ENCODE measurements around the gene WDR33. TPM values are rescaled to one million over a fixed set of nuclear protein-coding genes. Genes with fewer than 3 reads are reported as not detected.

The WDR33 gene
- 21.7 and 22.9 TPM in 2 replicates for polyA plus RNA-seq (2013)

- peak; percentile 95 to 98 for DNase-seq
Measured at GRCh38 chr2:127810619-127811396, at the start of gene WDR33. WDR33 (minus strand) TSS chr2:127811171; CDS start chr2:127770981, 40,190 bp downstream.

DNA sequence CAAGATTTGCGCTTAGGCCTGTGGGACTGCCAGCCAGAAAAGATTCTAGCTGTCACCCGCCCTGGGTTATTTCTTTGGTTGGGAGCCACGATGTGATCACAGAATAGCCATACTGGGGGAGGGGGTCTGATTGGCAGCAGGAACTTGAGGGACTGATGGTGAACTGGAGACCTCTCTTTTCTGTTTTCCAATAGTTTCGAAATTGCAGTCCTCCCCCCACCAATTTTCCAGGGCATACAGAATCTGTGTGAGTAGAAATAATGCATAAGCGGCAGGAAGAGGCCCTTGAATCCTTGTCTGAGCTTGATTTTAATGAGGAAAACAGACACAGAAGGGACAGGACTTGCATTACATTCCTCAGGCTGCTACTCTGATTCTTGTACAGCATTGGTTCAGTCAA lies 49.2 kb upstream of the WDR33 start:
- Histone ChIP-seq H3K27ac (ENCODE audit: low read depth, low read length) (no peak overlapping the region), H3K4ac (ENCODE audit: low read depth, low read length) (no peak overlapping the region), H3K18ac (ENCODE audit: low read length) (no peak overlapping the region), H3K4me1 (ENCODE audit: control insufficient read depth in 1 of 2, insufficient read depth in 2 of 2, low read length in 2 of 2) (peaks cover 11 to 14% of the 10 kb centered on the region in 2 experiments), H4K8ac (ENCODE audit: low read depth, low read length) (no peak overlapping the region), H3K9ac (ENCODE audit: low read length) (no peak overlapping the region), H3K36me3 (ENCODE audit: control insufficient read depth in 1 of 2, insufficient read depth in 2 of 2, low read length in 2 of 2) (peaks cover 19 to 20% of the 10 kb centered on the region in 2 experiments), H2AK5ac (ENCODE audit: low read length) (no peak overlapping the region), H3K79me1 (ENCODE audit: low read length) (peaks cover 5% of the 10 kb centered on the region), H3K4me2 (ENCODE audit: low read length) (no peak overlapping the region), H4K12ac (ENCODE audit: low read depth, low read length) (no peak overlapping the region), H4K91ac (ENCODE audit: low read depth, low read length) (no peak overlapping the region), H3K27me3 (ENCODE audit: insufficient read depth, low read length) (no peaks in the 10 kb centered on the region), H2BK120ac (ENCODE audit: insufficient read depth, low read length, poor library complexity) (no peak overlapping the region), H2BK12ac (ENCODE audit: low read length) (no peak overlapping the region), H2BK5ac (ENCODE audit: low read depth, low read length, poor library complexity) (no peak overlapping the region), H3K9me3 (ENCODE audit: insufficient read depth, low read depth, low read length) (peaks cover 4% of the 10 kb centered on the region), H3K4me3 (ENCODE audit: low read depth, low read length) (no peak overlapping the region), H3K23ac (ENCODE audit: low read length) (no peak overlapping the region), H3K79me2 (ENCODE audit: control insufficient read depth, insufficient read depth, low read length, poor library complexity) (peaks cover 12% of the 10 kb centered on the region), H2AFZ (ENCODE audit: insufficient read depth, low read length, poor library complexity) (no peak overlapping the region), H3K14ac (ENCODE audit: low read length) (no peak overlapping the region)
- no peak for DNase-seq
- no CpG with 5 or more reads among the region's 5 CpGs for WGBS (ENCODE audit: extremely low coverage, insufficient coverage, insufficient read length)

More at GRCh38 chr2:127810619-127811396, at the start of gene WDR33:
- Histone ChIP-seq H3K4me2 (ENCODE audit: low read length) (peak within 1 kb of the TSS; percentile 94), H4K12ac (ENCODE audit: low read depth, low read length) (peak within 1 kb of the TSS; percentile 93), H3K27me3 (ENCODE audit: insufficient read depth, low read length) (no peaks in the 10 kb centered on the region), H3K4me1 (ENCODE audit: control insufficient read depth in 1 of 2, insufficient read depth in 2 of 2, low read length in 2 of 2) (peaks cover 4 to 7% of the 10 kb centered on the region in 2 experiments), H2BK12ac (ENCODE audit: low read length) (no peak within 1 kb of the TSS), H3K79me1 (ENCODE audit: low read length) (peaks cover 9% of the 10 kb centered on the region), H3K18ac (ENCODE audit: low read length) (peak within 1 kb of the TSS; percentile 70), H3K4me3 (ENCODE audit: low read depth, low read length) (peak within 1 kb of the TSS; percentile 91), H4K91ac (ENCODE audit: low read depth, low read length) (peak within 1 kb of the TSS; percentile 88), H3K9ac (ENCODE audit: low read length) (peak within 1 kb of the TSS; percentile 92), H3K14ac (ENCODE audit: low read length) (peak within 1 kb of the TSS; percentile 94), H2BK5ac (ENCODE audit: low read depth, low read length, poor library complexity) (peak within 1 kb of the TSS; percentile 80), H3K4ac (ENCODE audit: low read depth, low read length) (peak within 1 kb of the TSS; percentile 84), H4K8ac (ENCODE audit: low read depth, low read length) (peak within 1 kb of the TSS; percentile 96), H2BK120ac (ENCODE audit: insufficient read depth, low read length, poor library complexity) (peak within 1 kb of the TSS; percentile 74), H2AFZ (ENCODE audit: insufficient read depth, low read length, poor library complexity) (peak within 1 kb of the TSS; percentile 92), H3K79me2 (ENCODE audit: control insufficient read depth, insufficient read depth, low read length, poor library complexity) (peaks cover 14% of the 10 kb centered on the region), H3K23ac (ENCODE audit: low read length) (peak within 1 kb of the TSS; percentile 38), H3K9me3 (ENCODE audit: insufficient read depth, low read depth, low read length) (no peaks in the 10 kb centered on the region), H3K36me3 (ENCODE audit: control insufficient read depth in 1 of 2, insufficient read depth in 2 of 2, low read length in 2 of 2) (no peaks in the 10 kb centered on the region), H3K27ac (ENCODE audit: low read depth, low read length) (peak within 1 kb of the TSS; percentile 83), H2AK5ac (ENCODE audit: low read length) (peak within 1 kb of the TSS; percentile 38)
- WGBS (ENCODE audit: extremely low coverage, insufficient coverage, insufficient read length) = no CpG with 5 or more reads among the region's 62 CpGs

DNA sequence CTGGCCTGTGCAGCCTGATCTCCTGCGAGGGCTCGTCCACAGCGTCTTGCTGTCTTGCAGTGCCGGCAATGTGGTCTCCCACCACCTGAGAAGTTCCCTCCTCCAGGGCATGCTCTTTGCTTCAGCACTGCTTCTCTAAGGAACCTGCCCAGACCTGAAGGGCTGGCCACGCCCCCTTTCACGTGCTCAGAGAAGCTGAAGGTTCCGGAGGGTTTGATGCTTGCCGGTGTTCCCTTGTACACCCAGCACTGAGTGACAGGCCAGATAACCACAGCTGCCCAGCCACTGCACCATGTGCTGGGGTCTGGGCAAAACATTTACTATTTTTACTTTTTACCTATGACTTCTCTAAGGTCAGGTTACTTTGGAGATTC lies 48.7 kb upstream of the WDR33 start:
- H3K79me1 ChIP-seq (ENCODE audit: low read length) = peaks cover 5% of the 10 kb centered on the region
- no peak overlapping the region for H2AK5ac ChIP-seq (ENCODE audit: low read length)
- H3K18ac ChIP-seq (ENCODE audit: low read length) = no peak overlapping the region
- H2BK12ac ChIP-seq (ENCODE audit: low read length) = no peak overlapping the region
- no peaks in the 10 kb centered on the region for H3K27me3 ChIP-seq (ENCODE audit: insufficient read depth, low read length)
- H3K36me3 ChIP-seq (ENCODE audit: control insufficient read depth in 1 of 2, insufficient read depth in 2 of 2, low read length in 2 of 2) = peaks cover 16 to 17% of the 10 kb centered on the region in 2 experiments
- peak; percentile 95 to 96 for DNase-seq
- H2BK5ac ChIP-seq (ENCODE audit: low read depth, low read length, poor library complexity) = no peak overlapping the region
- peaks cover 1% of the 10 kb centered on the region for H3K9me3 ChIP-seq (ENCODE audit: insufficient read depth, low read depth, low read length)
- no peak overlapping the region for H4K8ac ChIP-seq (ENCODE audit: low read depth, low read length)
- WGBS (ENCODE audit: extremely low coverage, insufficient coverage, insufficient read length) = no CpG with 5 or more reads among the region's 8 CpGs
- peaks cover 11 to 14% of the 10 kb centered on the region in 2 experiments for H3K4me1 ChIP-seq (ENCODE audit: control insufficient read depth in 1 of 2, insufficient read depth in 2 of 2, low read length in 2 of 2)
- H2AFZ ChIP-seq (ENCODE audit: insufficient read depth, low read length, poor library complexity) = no peak overlapping the region
- no peak overlapping the region for H4K91ac ChIP-seq (ENCODE audit: low read depth, low read length)
- H4K12ac ChIP-seq (ENCODE audit: low read depth, low read length) = no peak overlapping the region
- no peak overlapping the region for H3K4me3 ChIP-seq (ENCODE audit: low read depth, low read length)
- no peak overlapping the region for H3K23ac ChIP-seq (ENCODE audit: low read length)
- H3K14ac ChIP-seq (ENCODE audit: low read length) = no peak overlapping the region
- no peak overlapping the region for H2BK120ac ChIP-seq (ENCODE audit: insufficient read depth, low read length, poor library complexity)
- H3K27ac ChIP-seq (ENCODE audit: low read depth, low read length) = no peak overlapping the region
- peaks cover 12% of the 10 kb centered on the region for H3K79me2 ChIP-seq (ENCODE audit: control insufficient read depth, insufficient read depth, low read length, poor library complexity)
- H3K9ac ChIP-seq (ENCODE audit: low read length) = no peak overlapping the region
- no peak overlapping the region for H3K4ac ChIP-seq (ENCODE audit: low read depth, low read length)
- H3K4me2 ChIP-seq (ENCODE audit: low read length) = peak overlapping the region; percentile 21

DNA sequence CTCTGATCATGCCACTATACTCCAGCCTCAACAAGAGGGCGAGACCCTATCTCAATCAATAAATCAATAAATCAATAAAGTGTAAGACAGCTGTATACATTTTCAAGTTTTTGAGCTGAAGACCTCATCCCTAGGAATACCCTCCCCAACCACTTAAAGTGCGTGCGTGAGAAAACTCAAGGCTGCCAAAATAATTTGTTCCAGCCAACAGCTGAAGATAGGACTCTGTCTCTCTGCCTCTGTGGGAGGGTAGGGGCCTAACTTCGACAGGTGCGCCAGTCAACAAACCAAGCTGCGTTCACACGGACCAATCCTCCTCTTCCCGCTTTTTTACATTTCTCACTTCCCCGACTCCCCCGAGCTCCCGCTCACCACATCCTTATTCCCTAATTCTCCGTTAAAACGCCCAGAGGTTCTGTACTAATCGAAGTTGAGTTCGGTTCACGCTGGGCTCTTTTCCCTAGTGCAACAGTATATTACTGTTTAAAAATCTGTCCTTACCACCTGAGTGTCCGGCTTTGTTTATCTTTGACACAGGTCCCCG lies 46.4 kb upstream of the WDR33 start:
- Histone ChIP-seq H3K27ac (ENCODE audit: low read depth, low read length) (no peak overlapping the region), H3K9me3 (ENCODE audit: insufficient read depth, low read depth, low read length) (no peaks in the 10 kb centered on the region), H2AK5ac (ENCODE audit: low read length) (peak overlapping the region; percentile 83), H4K8ac (ENCODE audit: low read depth, low read length) (peak overlapping the region; percentile 99), H3K36me3 (ENCODE audit: control insufficient read depth in 1 of 2, insufficient read depth in 2 of 2, low read length in 2 of 2) (peaks cover 6% of the 10 kb centered on the region in 2 experiments), H3K14ac (ENCODE audit: low read length) (peak overlapping the region; percentile 99), H4K12ac (ENCODE audit: low read depth, low read length) (peak overlapping the region; percentile 93), H3K23ac (ENCODE audit: low read length) (no peak overlapping the region), H4K91ac (ENCODE audit: low read depth, low read length) (peak overlapping the region; percentile 92), H3K9ac (ENCODE audit: low read length) (peak overlapping the region; percentile 87), H2AFZ (ENCODE audit: insufficient read depth, low read length, poor library complexity) (peak overlapping the region; percentile 93), H3K4me2 (ENCODE audit: low read length) (peak overlapping the region; percentile 88), H2BK12ac (ENCODE audit: low read length) (no peak overlapping the region), H3K18ac (ENCODE audit: low read length) (peak overlapping the region; percentile 97), H2BK5ac (ENCODE audit: low read depth, low read length, poor library complexity) (peak overlapping the region; percentile 64), H3K4me1 (ENCODE audit: control insufficient read depth in 1 of 2, insufficient read depth in 2 of 2, low read length in 2 of 2) (peaks cover 11 to 14% of the 10 kb centered on the region in 2 experiments), H3K4ac (ENCODE audit: low read depth, low read length) (peak overlapping the region; percentile 93), H2BK120ac (ENCODE audit: insufficient read depth, low read length, poor library complexity) (peak overlapping the region; percentile 91), H3K79me1 (ENCODE audit: low read length) (peaks cover 5% of the 10 kb centered on the region), H3K79me2 (ENCODE audit: control insufficient read depth, insufficient read depth, low read length, poor library complexity) (peaks cover 12% of the 10 kb centered on the region), H3K4me3 (ENCODE audit: low read depth, low read length) (peak overlapping the region; percentile 95), H3K27me3 (ENCODE audit: insufficient read depth, low read length) (no peaks in the 10 kb centered on the region)
- DNase-seq = no peak
- no CpG with 5 or more reads among the region's 18 CpGs for WGBS (ENCODE audit: extremely low coverage, insufficient coverage, insufficient read length)

All from trophoblast cell (in vitro differentiated cells and primary cell).